OCI-LY1 (cell line): Measurements from ENCODE around the gene ADD1.

Experiments used
- CTCF ChIP-seq: fragments of 200-600 bp; sonication (generic), shearing (Covaris generic); IDR thresholded peaks from 2 replicates; pipeline ENCODE4 v1.5.1; 2017; ENCODE audit warnings: mild to moderate bottlenecking, antibody characterized with exemption, low read length, moderate library complexity, mixed read lengths
- EZH2 ChIP-seq: fragments of 200-600 bp; sonication (generic), shearing (Covaris generic); IDR thresholded peaks from 2 replicates; pipeline ENCODE4 v1.8.0; 2017; ENCODE audit warnings: borderline replicate concordance, mixed run types, mild to moderate bottlenecking, antibody characterized with exemption, low read length, moderate library complexity, mixed read lengths

- TF ChIP-seq CTCF (no peak), EZH2 (no peak)
These were observed 869 bp upstream of the ADD1 start for GRCh38 chr4:2842687-2843262.
